T-helper 17 cell (primary cell): Measurements from ENCODE around the gene ZNF792. TPM values are rescaled to one million over a fixed set of nuclear protein-coding genes. Genes with fewer than 3 reads are reported as not detected.
"Not testable (repeated sequence)": the region's sequence is repeated elsewhere in the genome, so short reads cannot be mapped to it uniquely, and the experiment has no call there.

Experiments used
- ATAC-seq: fragments of 150-1000 bp; cut with Tn5 transposase; 2 replicates; pipeline ENCODE4 v1.10.0; 2021; ENCODE audit warnings: mild to moderate bottlenecking, moderate library complexity
- DNase-seq, 3 donors: peaks; one replicate each; pipeline versions ENCODE4 v3.0.0 to v3.0.0-alpha.2; 2020 to 2021
- H3K9me3 ChIP-seq: one replicate; pipeline ENCODE4 v1.7.0; 2013; ENCODE audit warnings: low read length, mild to moderate bottlenecking; ENCODE audit not compliant: control insufficient read depth, poor library complexity, severe bottlenecking
- H3K27ac Mint-ChIP-seq: one replicate; pipeline ENCODE4 v1.8.0; 2022; ENCODE audit warnings: mild to moderate bottlenecking, moderate library complexity, mixed read lengths
- H3K27me3 Mint-ChIP-seq: one replicate; pipeline ENCODE4 v1.8.0; 2022; ENCODE audit warnings: mixed read lengths
- H3K36me3 Mint-ChIP-seq: one replicate; pipeline ENCODE4 v1.8.0; 2022; ENCODE audit warnings: low read depth, mixed read lengths
- H3K4me1 Mint-ChIP-seq: one replicate; pipeline ENCODE4 v1.8.0; 2022; ENCODE audit warnings: mild to moderate bottlenecking, mixed read lengths
- H3K4me3 Mint-ChIP-seq: one replicate; pipeline ENCODE4 v1.8.0; 2022; ENCODE audit warnings: mild to moderate bottlenecking, moderate library complexity, mixed read lengths
- total RNA-seq, 4 donors: library from RNA in 2 of 4; stranded (reverse) in 2 of 4; gene quantifications; one replicate each; pipeline ENCODE4 v1.2.3 and lab custom pipeline; 2022 to 2026

ZNF792 gene
- total RNA-seq, 2 donors from 2014 or later: 15.1 to 15.5 TPM

- Mint-ChIP-seq H3K4me3 (no peak overlapping the region), H3K4me1 (peaks cover 9% of the 10 kb centered on the region), H3K27ac (no peak overlapping the region), H3K36me3 (peaks cover 17% of the 10 kb centered on the region), H3K27me3 (no peaks in the 10 kb centered on the region)
- peaks cover 66% of the 10 kb centered on the region for H3K9me3 ChIP-seq
- ATAC-seq (no peak), DNase-seq (no peak)
Measured at GRCh38 chr19:34957830-34958751, 5.9 kb downstream of the ZNF792 start.

GRCh38 chr19:34953092-34953491 is 10.9 kb downstream of the ZNF792 start:
- H3K27me3 Mint-ChIP-seq: no peaks in the 10 kb centered on the region
- no peak overlapping the region for H3K4me3 Mint-ChIP-seq
- no peak overlapping the region for H3K27ac Mint-ChIP-seq
- peaks cover 10% of the 10 kb centered on the region for H3K36me3 Mint-ChIP-seq
- H3K4me1 Mint-ChIP-seq: no peaks in the 10 kb centered on the region
- DNase-seq (no peak), ATAC-seq (no peak)
- peaks cover 52% of the 10 kb centered on the region for H3K9me3 ChIP-seq

- H3K27me3 Mint-ChIP-seq: no peaks in the 10 kb centered on the region
- ATAC-seq (no peak), DNase-seq (no peak)
- H3K9me3 ChIP-seq: peaks cover 26% of the 10 kb centered on the region
- H3K36me3 Mint-ChIP-seq: no peaks in the 10 kb centered on the region
- no peak overlapping the region for H3K4me3 Mint-ChIP-seq
- H3K4me1 Mint-ChIP-seq: no peaks in the 10 kb centered on the region
- no peak overlapping the region for H3K27ac Mint-ChIP-seq
Measured at GRCh38 chr19:34943861-34944573, 20.0 kb downstream of the ZNF792 start.

DNA sequence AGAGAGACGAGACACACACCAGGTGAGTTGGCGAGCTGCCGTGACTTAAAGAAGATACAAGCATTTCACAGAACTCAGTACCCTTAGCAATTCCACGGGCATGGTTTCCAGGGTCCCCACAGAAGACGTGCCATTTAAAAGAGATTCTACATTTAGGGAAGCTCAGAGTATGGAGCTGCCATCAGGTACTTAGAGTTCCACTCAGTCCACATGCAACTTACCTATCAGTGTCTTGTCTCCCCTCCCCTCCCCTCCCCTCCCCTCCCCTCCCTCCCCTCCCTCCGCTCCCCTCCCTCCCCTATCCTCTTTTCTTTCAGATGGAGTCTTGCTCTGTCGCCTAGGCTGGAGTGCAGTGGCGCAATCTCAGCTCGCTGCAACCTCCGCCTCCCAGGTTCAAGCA is 25.1 kb downstream of the ZNF792 start:
- DNase-seq (no peak), ATAC-seq (no peak)
- H3K9me3 ChIP-seq: peaks cover 12% of the 10 kb centered on the region
- H3K27ac Mint-ChIP-seq: no peak overlapping the region
- H3K27me3 Mint-ChIP-seq: no peaks in the 10 kb centered on the region
- H3K4me3 Mint-ChIP-seq: no peak overlapping the region
- H3K36me3 Mint-ChIP-seq: peaks cover 12% of the 10 kb centered on the region
- no peaks in the 10 kb centered on the region for H3K4me1 Mint-ChIP-seq

- Mint-ChIP-seq H3K4me3 (no peak overlapping the region), H3K27ac (no peak overlapping the region)
Measured at GRCh38 chr19:34936184-34936583, 27.8 kb downstream of the ZNF792 start.

DNA sequence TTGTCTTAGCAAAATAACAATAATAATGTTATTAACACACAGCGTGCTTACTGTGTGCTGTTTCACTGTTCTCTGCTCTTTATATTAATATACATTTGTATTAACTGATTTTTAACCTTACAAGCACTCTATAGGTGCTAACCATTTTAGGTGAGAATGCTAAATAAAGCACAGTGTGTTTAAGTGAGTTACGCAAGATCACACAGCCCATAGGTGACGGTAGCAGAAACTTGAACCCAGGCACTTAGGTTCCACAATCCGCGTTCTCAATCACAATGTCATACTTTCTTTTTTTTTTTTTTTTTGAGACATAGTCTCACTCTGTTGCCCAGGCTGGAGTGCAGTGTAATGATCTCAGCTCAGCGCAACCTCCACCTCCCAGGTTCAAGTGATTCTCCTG is 31.5 kb downstream of the ZNF792 start:
- Mint-ChIP-seq H3K4me3 (no peak overlapping the region), H3K27ac (no peak overlapping the region), H3K36me3 (peaks cover 20% of the 10 kb centered on the region), H3K4me1 (peaks cover 2% of the 10 kb centered on the region), H3K27me3 (no peaks in the 10 kb centered on the region)
- DNase-seq: no peak
- no peaks in the 10 kb centered on the region for H3K9me3 ChIP-seq
- no peak for ATAC-seq

More at GRCh38 chr19:34936184-34936583, 27.8 kb downstream of the ZNF792 start:
- Mint-ChIP-seq H3K27me3 (no peaks in the 10 kb centered on the region), H3K4me1 (no peaks in the 10 kb centered on the region), H3K36me3 (peaks cover 23% of the 10 kb centered on the region)
- no peak for ATAC-seq
- H3K9me3 ChIP-seq: peaks cover 4% of the 10 kb centered on the region
- no peak for DNase-seq

DNA sequence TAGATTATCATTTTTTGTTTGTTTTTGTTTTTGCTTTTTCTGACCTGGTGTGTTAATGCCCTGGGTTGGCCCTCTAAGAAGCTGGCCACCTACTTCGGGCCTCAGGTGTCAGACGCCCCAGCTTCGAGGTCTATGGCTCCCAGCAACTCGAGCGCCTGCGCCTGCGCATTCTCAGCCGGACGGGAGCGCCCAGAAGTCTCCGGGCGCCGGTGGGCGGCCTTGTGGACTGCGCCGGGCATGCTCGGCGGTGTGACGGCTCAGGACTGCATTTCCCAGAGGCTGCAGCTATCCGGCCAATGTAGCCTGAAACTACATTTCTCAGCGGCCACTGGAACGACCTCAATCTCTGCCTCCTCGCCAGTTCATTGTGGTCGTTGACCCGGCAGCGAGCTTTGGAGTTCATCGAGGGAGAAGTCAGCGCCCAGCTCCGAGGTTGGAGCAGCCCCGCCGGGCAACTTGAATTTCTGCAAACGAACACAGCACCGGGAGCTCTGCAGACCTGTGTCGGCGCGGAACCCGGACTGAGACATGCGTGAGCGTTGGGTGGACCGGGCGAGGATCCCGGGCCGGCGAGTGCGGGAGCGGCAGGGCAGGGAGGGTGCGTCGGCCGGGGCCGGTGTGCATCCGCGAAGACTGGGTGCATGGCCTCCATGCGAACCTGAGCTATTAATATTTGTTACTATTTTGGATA is 37.2 kb downstream of the ZNF792 start, which contains the start of gene ZNF30:
ZNF30 (plus strand) TSS at position 219 of the 691 bp plus-strand sequence. CDS start 3,045 bp downstream, outside the sequence.
- Mint-ChIP-seq H3K36me3 (peaks cover 2% of the 10 kb centered on the region), H3K4me1 (peaks cover 9% of the 10 kb centered on the region), H3K4me3 (peak within 1 kb of the TSS; percentile 94), H3K27me3 (peaks cover 8% of the 10 kb centered on the region), H3K27ac (peak within 1 kb of the TSS; percentile 79)
- no peaks in the 10 kb centered on the region for H3K9me3 ChIP-seq
- ATAC-seq (peak; percentile 97), DNase-seq (peak; percentile 32 to 64 (median 46))

DNA sequence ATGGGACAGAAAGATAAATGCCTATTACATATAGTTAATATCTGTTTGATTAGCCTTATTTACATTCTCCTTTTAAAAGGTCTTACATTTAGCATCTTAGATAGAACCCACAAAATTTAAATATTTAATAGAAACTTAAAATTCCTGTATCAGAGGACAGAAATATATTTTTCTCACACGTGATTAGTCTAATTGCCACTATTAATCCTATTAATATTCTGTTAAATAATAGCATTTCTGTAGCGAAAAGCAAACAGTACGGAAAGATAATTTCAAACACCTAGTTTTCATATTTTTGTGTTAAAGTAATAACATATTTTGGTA is 37.7 kb downstream of the ZNF792 start:
- H3K9me3 ChIP-seq: no peaks in the 10 kb centered on the region
- peak overlapping the region; percentile 94 for H3K4me3 Mint-ChIP-seq
- peaks cover 8% of the 10 kb centered on the region for H3K27me3 Mint-ChIP-seq
- H3K36me3 Mint-ChIP-seq: no peaks in the 10 kb centered on the region
- H3K4me1 Mint-ChIP-seq: peaks cover 9% of the 10 kb centered on the region
- ATAC-seq (no peak), DNase-seq (no peak)
- no peak overlapping the region for H3K27ac Mint-ChIP-seq

- H3K27me3 Mint-ChIP-seq: peaks cover 8% of the 10 kb centered on the region
- H3K36me3 Mint-ChIP-seq: no peaks in the 10 kb centered on the region
- no peaks in the 10 kb centered on the region for H3K9me3 ChIP-seq
- ATAC-seq (no peak), DNase-seq (no peak)
- H3K4me1 Mint-ChIP-seq: peaks cover 9% of the 10 kb centered on the region
- H3K27ac Mint-ChIP-seq: no peak overlapping the region
- H3K4me3 Mint-ChIP-seq: no peak overlapping the region
Measured at GRCh38 chr19:34925278-34925855, 38.7 kb downstream of the ZNF792 start.

DNA sequence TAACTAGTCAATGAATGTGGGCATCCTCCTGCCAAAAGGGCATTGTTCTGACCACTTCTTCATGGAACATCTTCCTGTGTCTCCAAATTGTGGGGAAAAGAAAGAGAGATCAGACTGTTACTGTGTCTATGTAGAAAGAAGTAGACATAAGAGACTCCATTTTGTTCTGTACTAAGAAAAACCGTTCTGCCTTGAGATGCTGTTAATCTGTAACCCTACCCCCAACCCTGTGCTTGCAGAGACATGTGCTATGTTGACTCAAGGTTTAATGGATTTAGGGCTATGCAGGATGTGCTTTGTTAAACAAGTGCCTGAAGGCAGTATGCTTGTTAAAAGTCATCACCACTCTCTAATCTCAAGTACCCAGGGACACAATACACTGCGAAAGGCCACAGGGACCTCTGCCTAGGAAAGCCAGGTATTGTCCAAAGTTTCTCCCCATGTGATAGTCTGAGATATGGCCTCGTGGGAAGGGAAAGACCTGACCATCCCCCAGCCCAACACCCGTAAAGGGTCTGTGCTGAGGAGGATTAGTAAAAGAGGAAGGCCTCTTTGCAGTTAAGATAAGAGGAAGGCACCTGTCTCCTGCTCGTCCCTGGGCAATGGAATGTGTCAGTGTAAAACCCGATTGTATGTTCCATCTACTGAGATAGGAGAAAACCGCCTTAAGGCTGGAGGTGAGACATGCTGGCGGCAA is 43.8 kb downstream of the ZNF792 start:
- not testable (repeated sequence) for H3K9me3 ChIP-seq, H3K27me3 Mint-ChIP-seq, H3K4me1 Mint-ChIP-seq, H3K4me3 Mint-ChIP-seq, H3K36me3 Mint-ChIP-seq, DNase-seq, H3K27ac Mint-ChIP-seq, ATAC-seq

DNA sequence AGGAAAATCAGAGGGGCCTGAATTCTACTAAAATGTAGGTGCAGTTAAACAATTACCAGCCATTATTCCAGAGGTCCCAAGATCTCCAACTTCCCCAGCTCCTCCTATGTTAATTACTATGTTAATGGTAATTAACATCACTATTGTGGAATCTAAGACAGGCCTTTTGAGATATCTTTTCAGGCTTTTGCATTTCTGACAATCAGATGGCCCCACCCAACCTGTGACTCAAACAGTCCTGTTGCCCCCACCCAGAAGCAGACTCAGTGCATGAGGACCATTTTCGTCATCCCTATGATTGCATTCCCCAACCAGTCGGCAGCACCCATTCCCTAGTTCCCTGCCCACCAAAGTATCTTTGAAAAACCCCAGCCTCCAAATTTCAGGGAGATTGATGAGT is 45.8 kb downstream of the ZNF792 start:
- H3K4me1 Mint-ChIP-seq: no peaks in the 10 kb centered on the region
- H3K36me3 Mint-ChIP-seq: peaks cover 3% of the 10 kb centered on the region
- no peak overlapping the region for H3K27ac Mint-ChIP-seq
- H3K4me3 Mint-ChIP-seq: no peak overlapping the region
- no peaks in the 10 kb centered on the region for H3K9me3 ChIP-seq
- ATAC-seq (no peak), DNase-seq (no peak)
- no peaks in the 10 kb centered on the region for H3K27me3 Mint-ChIP-seq

- not testable (repeated sequence) for ATAC-seq, H3K4me3 Mint-ChIP-seq, H3K27me3 Mint-ChIP-seq, H3K9me3 ChIP-seq, H3K27ac Mint-ChIP-seq, H3K36me3 Mint-ChIP-seq, H3K4me1 Mint-ChIP-seq, DNase-seq
Measured at GRCh38 chr19:34917144-34917543, 46.9 kb downstream of the ZNF792 start.
